ENCODE measurements around the gene SPR. TPM values are rescaled to one million over a fixed set of nuclear protein-coding genes. Genes with fewer than 3 reads are reported as not detected.

SPR gene
- total RNA-seq, 1 experiment from 2014 or later = 22.6 TPM

DNA sequence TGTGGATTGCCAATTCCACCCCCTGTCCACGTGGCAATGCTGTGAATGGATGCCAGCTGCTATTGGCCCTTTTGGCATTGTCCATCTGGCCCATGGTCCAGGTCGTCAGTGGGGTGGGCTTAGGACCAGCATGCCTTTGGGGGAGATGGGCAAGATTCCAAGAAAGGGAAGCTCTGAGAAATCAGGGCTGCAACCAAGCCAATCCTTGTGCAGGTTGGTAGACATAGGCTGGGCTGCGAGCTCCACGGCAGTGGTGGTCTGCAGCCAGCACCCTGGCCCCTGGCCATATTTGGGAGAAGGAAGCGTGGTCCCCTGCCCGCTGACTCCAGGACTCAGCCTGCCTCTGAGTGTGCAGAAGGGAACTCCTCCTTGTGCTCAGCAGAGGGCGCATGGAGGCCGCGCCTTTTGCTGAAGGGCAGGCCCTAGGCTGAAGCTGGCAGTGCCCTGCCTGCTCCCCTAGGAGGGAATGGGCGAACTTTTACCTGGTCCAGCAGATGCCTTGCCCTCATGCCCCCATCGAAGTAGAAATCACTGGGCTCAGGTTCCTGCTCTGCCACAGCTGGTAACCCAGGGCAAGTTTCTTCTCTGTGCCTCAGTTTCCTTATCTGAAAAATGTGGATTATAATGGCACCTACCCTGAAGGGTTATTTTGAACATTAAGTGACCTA is 5.4 kb downstream of the SPR start:
- H3K4me1 ChIP-seq (ENCODE audit: insufficient read depth, low read length, poor library complexity, severe bottlenecking) = peaks cover 4% of the 10 kb centered on the region
- peak; percentile 80 for DNase-seq (ENCODE audit: low spot score)
- BruUV-seq (replicated peaks) = no TSS peak
- no peak overlapping the region for H3K4me3 ChIP-seq (ENCODE audit: low read depth, low read length, poor library complexity, severe bottlenecking)
- no peak for TF ChIP-seq EZH2 (IDR thresholded peaks at IDR 0.05; ENCODE audit: borderline replicate concordance, low read depth, low read length, poor library complexity, severe bottlenecking)
- TF ChIP-seq, protein P1, sequence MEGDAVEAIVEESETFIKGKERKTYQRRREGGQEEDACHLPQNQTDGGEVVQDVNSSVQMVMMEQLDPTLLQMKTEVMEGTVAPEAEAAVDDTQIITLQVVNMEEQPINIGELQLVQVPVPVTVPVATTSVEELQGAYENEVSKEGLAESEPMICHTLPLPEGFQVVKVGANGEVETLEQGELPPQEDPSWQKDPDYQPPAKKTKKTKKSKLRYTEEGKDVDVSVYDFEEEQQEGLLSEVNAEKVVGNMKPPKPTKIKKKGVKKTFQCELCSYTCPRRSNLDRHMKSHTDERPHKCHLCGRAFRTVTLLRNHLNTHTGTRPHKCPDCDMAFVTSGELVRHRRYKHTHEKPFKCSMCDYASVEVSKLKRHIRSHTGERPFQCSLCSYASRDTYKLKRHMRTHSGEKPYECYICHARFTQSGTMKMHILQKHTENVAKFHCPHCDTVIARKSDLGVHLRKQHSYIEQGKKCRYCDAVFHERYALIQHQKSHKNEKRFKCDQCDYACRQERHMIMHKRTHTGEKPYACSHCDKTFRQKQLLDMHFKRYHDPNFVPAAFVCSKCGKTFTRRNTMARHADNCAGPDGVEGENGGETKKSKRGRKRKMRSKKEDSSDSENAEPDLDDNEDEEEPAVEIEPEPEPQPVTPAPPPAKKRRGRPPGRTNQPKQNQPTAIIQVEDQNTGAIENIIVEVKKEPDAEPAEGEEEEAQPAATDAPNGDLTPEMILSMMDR (conservative IDR thresholded peaks at IDR 0.05; ENCODE audit: low read depth, low read length) = peak; percentile 79
- intact Hi-C loops (cut with micrococcal nuclease; ENCODE audit: unreplicated experiment) = loop anchor here (1.0 to 10.0 kb wide), 5 partner anchors 42 to 285 kb away; no protein-coding TSS in a partner anchor
- CTCF ChIA-PET = interaction anchor here (0.6 to 3.3 kb wide), 10 partner anchors 30 to 320 kb away, joined by 3 to 22 read pairs (median 4); no protein-coding TSS in a partner anchor
- no peaks in the 10 kb centered on the region for H3K27me3 ChIP-seq (replicated peaks; ENCODE audit: insufficient read depth, low read depth, low read length, poor library complexity)
- no peaks in the 10 kb centered on the region for H3K36me3 ChIP-seq (ENCODE audit: insufficient read depth, low read length, poor library complexity, severe bottlenecking)
- no peak overlapping the region for H3K27ac ChIP-seq (ENCODE audit: low read depth, low read length, poor library complexity, severe bottlenecking)
- POLR2A ChIA-PET (ENCODE audit: low non-redundant PET) = no interaction called here
- H3K9me3 ChIP-seq (ENCODE audit: low read depth, low read length, poor library complexity, severe bottlenecking) = no peaks in the 10 kb centered on the region

DNA sequence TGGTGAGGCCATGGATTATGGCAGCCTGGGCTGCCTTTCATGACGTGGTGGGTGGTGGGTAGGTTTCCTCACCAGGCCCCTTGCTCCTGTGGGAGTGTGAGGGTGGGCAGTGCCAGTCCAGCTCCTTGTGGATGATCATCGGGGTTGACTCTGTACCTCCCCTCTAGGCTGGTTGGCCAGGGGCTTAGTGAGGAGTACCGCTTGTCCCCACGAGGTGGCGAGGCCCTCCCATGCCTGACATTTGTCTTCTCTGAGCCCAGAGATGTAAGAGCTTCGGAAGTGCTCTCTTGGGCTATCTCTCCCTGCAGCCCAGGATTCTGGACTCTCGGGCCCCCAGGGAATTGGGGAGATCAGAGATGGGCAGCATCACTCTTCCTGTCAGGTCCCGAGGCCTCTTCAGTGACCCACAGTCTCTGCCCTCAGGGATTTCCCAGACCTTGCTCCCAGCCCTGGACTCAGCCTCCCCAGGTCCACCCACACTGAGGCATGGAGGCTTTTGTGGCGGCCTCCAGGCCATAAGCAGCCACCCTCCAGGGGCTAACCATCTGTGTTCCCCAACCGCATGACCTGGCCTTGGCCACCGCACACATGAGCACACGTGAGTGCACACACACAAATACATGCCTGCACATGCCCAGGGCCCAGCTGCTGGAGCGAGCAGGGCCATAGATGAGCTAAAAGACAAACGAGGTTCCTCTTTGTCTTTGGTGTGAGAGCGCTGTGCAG is 6.5 kb downstream of the SPR start:
- Histone ChIP-seq H3K4me1 (ENCODE audit: insufficient read depth, low read length, poor library complexity, severe bottlenecking) (peaks cover 2% of the 10 kb centered on the region), H3K27ac (ENCODE audit: low read depth, low read length, poor library complexity, severe bottlenecking) (no peak overlapping the region), H3K27me3 (replicated peaks; ENCODE audit: insufficient read depth, low read depth, low read length, poor library complexity) (peaks cover 1% of the 10 kb centered on the region), H3K9me3 (ENCODE audit: low read depth, low read length, poor library complexity, severe bottlenecking) (no peaks in the 10 kb centered on the region), H3K36me3 (ENCODE audit: insufficient read depth, low read length, poor library complexity, severe bottlenecking) (no peaks in the 10 kb centered on the region), H3K4me3 (ENCODE audit: low read depth, low read length, poor library complexity, severe bottlenecking) (no peak overlapping the region)
- no TSS peak for BruUV-seq (replicated peaks)
- intact Hi-C loops (cut with micrococcal nuclease; ENCODE audit: unreplicated experiment) = loop anchor here (2.0 to 10.0 kb wide), 4 partner anchors 41 to 284 kb away; no protein-coding TSS in a partner anchor
- POLR2A ChIA-PET (ENCODE audit: low non-redundant PET) = no interaction called here
- DNase-seq (ENCODE audit: low spot score) = peak; percentile 75
- CTCF ChIA-PET = interaction anchor here (0.5 to 3.3 kb wide), 9 partner anchors 59 to 283 kb away, joined by 3 to 22 read pairs (median 3); no protein-coding TSS in a partner anchor
- no peak for TF ChIP-seq EZH2 (IDR thresholded peaks at IDR 0.05; ENCODE audit: borderline replicate concordance, low read depth, low read length, poor library complexity, severe bottlenecking)
- TF ChIP-seq, protein P1 (conservative IDR thresholded peaks at IDR 0.05; ENCODE audit: low read depth, low read length) = peak; percentile 69

DNA sequence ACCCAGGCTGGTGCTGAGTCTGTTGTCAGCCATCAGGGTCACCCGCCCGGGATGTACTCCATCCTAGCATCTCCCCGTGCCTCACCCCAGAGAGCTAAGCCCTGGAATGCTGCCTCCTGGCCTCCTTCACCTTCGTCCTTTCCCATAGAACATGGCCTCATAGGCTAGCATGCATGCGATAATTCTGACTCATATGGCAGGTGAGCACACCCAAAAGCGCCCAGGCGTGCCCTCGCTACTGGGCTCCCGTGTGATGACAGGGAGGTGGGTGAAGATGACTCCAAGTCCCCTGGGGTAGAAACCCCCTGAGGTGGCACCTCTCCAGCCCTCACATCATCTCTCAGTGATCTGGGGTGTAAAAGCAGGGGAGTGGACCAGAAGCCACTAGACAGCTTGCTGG is 7.3 kb downstream of the SPR start:
- H3K27ac ChIP-seq (ENCODE audit: low read depth, low read length, poor library complexity, severe bottlenecking) = no peak overlapping the region
- no peak overlapping the region for H3K4me3 ChIP-seq (ENCODE audit: low read depth, low read length, poor library complexity, severe bottlenecking)
- no peaks in the 10 kb centered on the region for H3K9me3 ChIP-seq (ENCODE audit: low read depth, low read length, poor library complexity, severe bottlenecking)
- DNase-seq (ENCODE audit: low spot score) = no peak
- no peak for TF ChIP-seq EZH2 (IDR thresholded peaks at IDR 0.05; ENCODE audit: borderline replicate concordance, low read depth, low read length, poor library complexity, severe bottlenecking)
- TF ChIP-seq, protein P1 (conservative IDR thresholded peaks at IDR 0.05; ENCODE audit: low read depth, low read length) = no peak
- H3K27me3 ChIP-seq (replicated peaks; ENCODE audit: insufficient read depth, low read depth, low read length, poor library complexity) = peaks cover 5% of the 10 kb centered on the region
- CTCF ChIA-PET = interaction anchor here (1.2 to 3.3 kb wide), 3 partner anchors 79 to 262 kb away, joined by 4 to 22 read pairs (median 8); no protein-coding TSS in a partner anchor
- no TSS peak for BruUV-seq (replicated peaks)
- intact Hi-C loops (cut with micrococcal nuclease; ENCODE audit: unreplicated experiment) = loop anchor here (5.0 to 10.0 kb wide), 2 partner anchors 190 to 283 kb away; no protein-coding TSS in a partner anchor
- no peaks in the 10 kb centered on the region for H3K36me3 ChIP-seq (ENCODE audit: insufficient read depth, low read length, poor library complexity, severe bottlenecking)
- POLR2A ChIA-PET (ENCODE audit: low non-redundant PET) = no interaction called here
- no peaks in the 10 kb centered on the region for H3K4me1 ChIP-seq (ENCODE audit: insufficient read depth, low read length, poor library complexity, severe bottlenecking)

Measured in A673 (cell line).